ENCODE results near the gene N4BP3. TPM values are rescaled to one million over a fixed set of nuclear protein-coding genes. Genes with fewer than 3 reads are reported as not detected.

The N4BP3 gene
- total RNA-seq, 6 donors from 2014 or later: 3.2 to 12.6 (median 5.8) TPM

DNA sequence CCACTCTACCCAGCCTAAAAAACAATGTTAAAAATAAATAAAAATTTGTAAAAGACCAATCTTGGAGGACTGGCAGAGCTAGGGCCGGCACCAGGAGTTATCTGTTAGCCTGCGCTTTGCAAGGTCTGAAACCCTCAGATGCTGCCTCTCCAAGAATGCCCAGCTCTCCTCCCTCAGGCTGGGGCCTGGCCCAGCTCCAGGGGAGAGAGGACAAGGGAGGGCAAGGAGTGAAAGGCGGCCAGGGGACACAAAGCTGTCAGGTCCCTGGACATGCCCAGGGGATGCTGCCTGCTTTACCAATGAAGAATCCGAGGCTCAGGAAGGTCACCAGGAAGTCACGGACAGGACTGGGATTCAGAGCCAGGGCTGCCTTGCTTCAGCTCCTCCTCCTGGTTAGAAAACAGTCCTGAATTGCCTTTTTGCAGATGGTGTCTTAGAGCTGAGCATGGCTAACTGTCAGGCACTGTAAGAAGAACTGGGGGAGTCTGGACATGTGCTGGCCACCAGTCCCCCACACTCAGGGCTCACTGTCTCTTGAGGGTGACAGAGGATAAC, 5.5 kb upstream of the N4BP3 start:
- no peak for TF ChIP-seq EP300 (IDR thresholded peaks at IDR 0.05)
- no peak for TF ChIP-seq POLR2A (IDR thresholded peaks at IDR 0.05)
- no peak for TF ChIP-seq POLR2AphosphoS5 (IDR thresholded peaks at IDR 0.05)
- TF ChIP-seq, protein P1, sequence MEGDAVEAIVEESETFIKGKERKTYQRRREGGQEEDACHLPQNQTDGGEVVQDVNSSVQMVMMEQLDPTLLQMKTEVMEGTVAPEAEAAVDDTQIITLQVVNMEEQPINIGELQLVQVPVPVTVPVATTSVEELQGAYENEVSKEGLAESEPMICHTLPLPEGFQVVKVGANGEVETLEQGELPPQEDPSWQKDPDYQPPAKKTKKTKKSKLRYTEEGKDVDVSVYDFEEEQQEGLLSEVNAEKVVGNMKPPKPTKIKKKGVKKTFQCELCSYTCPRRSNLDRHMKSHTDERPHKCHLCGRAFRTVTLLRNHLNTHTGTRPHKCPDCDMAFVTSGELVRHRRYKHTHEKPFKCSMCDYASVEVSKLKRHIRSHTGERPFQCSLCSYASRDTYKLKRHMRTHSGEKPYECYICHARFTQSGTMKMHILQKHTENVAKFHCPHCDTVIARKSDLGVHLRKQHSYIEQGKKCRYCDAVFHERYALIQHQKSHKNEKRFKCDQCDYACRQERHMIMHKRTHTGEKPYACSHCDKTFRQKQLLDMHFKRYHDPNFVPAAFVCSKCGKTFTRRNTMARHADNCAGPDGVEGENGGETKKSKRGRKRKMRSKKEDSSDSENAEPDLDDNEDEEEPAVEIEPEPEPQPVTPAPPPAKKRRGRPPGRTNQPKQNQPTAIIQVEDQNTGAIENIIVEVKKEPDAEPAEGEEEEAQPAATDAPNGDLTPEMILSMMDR (IDR thresholded peaks at IDR 0.05): no peak
- no peak overlapping the region for H3K27ac ChIP-seq
- no peaks in the 10 kb centered on the region for H3K9me3 ChIP-seq
- 68 to 69% methylated on average over 5 of the region's 5 CpGs for WGBS, 2 donors
- H3K4me3 ChIP-seq: no peak overlapping the region
- H3K36me3 ChIP-seq: no peaks in the 10 kb centered on the region
- H3K27me3 ChIP-seq: no peaks in the 10 kb centered on the region
- ATAC-seq (ENCODE audit: low FRiP score in 2 of 2): no peak
- H3K4me1 ChIP-seq: peaks cover 7 to 28% (median 13%) of the 10 kb centered on the region in 4 donors
- no peak for DNase-seq

DNA sequence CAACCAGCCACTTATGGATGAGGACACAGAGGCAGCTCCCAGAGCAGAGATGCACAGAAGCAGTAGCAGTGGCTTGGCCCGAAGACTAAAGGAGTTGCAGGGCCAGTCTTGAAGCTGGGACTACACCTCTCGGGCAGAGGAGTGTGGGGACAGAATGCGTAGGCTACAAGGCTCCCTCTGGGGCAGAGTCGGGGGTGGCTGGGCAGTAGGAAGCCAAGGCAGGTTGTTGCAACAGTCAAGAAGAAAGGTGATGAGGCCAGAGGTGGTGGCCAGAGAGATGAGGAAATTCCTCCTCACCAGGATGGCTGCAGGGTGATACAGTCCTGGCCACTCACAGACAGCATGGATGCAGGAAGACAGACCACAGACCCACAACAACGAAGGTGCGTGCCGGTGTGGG, 4.9 kb upstream of the N4BP3 start:
- TF ChIP-seq, protein P1 (IDR thresholded peaks at IDR 0.05): no peak
- TF ChIP-seq POLR2A (IDR thresholded peaks at IDR 0.05): no peak
- no peak for TF ChIP-seq EP300 (IDR thresholded peaks at IDR 0.05)
- no peak for TF ChIP-seq POLR2AphosphoS5 (IDR thresholded peaks at IDR 0.05)
- ATAC-seq (ENCODE audit: low FRiP score in 2 of 2): no peak
- Histone ChIP-seq H3K9me3 (no peaks in the 10 kb centered on the region), H3K27me3 (peaks cover 0 to 5% (median 3%) of the 10 kb centered on the region in 4 donors), H3K27ac (no peak overlapping the region), H3K36me3 (no peaks in the 10 kb centered on the region), H3K4me3 (no peak overlapping the region), H3K4me1 (peaks cover 8 to 35% (median 17%) of the 10 kb centered on the region in 4 donors)
- DNase-seq: no peak
- WGBS, 2 donors: 65 to 80% methylated on average over 7 of the region's 7 CpGs

DNA sequence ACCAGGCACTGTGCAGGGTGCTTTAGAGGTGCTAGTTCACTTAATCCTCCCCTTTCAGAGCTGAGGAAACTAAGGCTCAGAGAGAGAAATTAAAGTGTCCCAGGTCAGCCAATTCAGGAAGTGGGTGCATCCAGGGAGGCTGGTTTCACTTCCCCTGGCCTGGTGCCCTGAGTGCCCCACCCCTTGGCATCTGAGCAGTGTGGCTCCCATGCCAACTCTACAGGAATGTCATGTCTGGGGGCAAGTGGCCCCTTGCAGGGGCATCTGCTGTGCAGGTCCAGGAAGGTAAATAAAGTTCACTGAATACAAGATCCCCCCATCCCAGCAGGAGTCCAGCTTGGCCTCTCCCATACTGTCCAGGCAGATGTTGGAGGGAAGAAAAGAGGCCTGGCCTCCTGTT, 4.4 kb upstream of the N4BP3 start:
- ATAC-seq (ENCODE audit: low FRiP score in 2 of 2) (peak in 1 of 2 donors; percentile 60), DNase-seq (peak in 1 of 2 donors; percentile 36)

DNA sequence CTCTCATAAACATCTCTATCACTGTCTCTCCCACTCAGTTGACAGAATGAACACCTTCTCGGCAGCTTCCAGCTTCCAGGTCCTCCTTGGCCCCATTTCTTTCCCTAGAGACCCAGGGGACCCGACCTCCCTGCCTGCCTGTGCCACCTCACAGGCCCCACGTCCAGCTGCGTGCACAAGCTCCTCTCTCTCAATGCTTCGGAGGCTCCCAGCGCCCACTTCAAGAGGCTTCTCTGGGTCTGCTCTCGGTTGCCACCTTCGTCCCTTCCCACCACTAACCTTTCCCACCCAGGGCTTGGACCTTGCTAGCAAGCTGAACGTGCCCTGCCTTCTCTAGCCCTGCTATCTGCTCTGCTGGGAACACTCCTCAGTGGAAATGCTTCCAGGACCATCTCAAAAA, 2.8 kb upstream of the N4BP3 start:
- 90 to 94% methylated on average over 8 to 9 of the region's 9 CpGs for WGBS, 2 donors
- TF ChIP-seq POLR2AphosphoS5 (IDR thresholded peaks at IDR 0.05) (no peak), POLR2A (IDR thresholded peaks at IDR 0.05) (no peak), EP300 (IDR thresholded peaks at IDR 0.05) (no peak)
- TF ChIP-seq, protein P1 (IDR thresholded peaks at IDR 0.05): no peak
- peaks cover 0 to 24% (median 17%) of the 10 kb centered on the region in 4 donors for H3K27me3 ChIP-seq

More for the DNA sequence above, 4.4 kb upstream of the N4BP3 start:
- Histone ChIP-seq H3K36me3 (no peaks in the 10 kb centered on the region), H3K27ac (no peak overlapping the region), H3K9me3 (no peaks in the 10 kb centered on the region), H3K27me3 (peaks cover 0 to 10% (median 8%) of the 10 kb centered on the region in 4 donors), H3K4me1 (peaks cover 13 to 40% (median 22%) of the 10 kb centered on the region in 4 donors), H3K4me3 (no peak overlapping the region)
- TF ChIP-seq POLR2AphosphoS5 (IDR thresholded peaks at IDR 0.05): no peak
- TF ChIP-seq EP300 (IDR thresholded peaks at IDR 0.05): no peak
- TF ChIP-seq, protein P1 (IDR thresholded peaks at IDR 0.05): no peak
- TF ChIP-seq POLR2A (IDR thresholded peaks at IDR 0.05): no peak

DNA sequence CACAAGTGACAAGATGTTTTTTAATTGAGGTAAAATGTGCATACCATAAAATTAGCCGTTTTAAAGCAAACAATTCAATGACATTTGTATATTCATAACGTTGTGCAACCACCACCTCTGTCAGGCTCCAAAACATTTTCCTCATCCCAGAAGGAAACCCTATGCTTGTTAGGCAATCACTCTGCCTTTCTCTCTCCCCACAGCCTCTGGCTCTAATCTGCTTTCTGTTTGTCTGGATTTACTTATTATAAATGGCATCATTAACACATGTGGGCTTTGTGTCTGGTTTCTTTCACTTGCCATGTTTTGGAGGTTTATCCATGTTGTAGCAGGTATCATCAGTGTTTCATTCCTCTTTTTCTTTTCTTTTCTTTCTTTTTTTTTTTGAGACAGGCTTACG, 1.4 kb upstream of the N4BP3 start:
- no peak for ATAC-seq (ENCODE audit: low FRiP score in 2 of 2)
- DNase-seq: no peak
- Histone ChIP-seq H3K36me3 (no peaks in the 10 kb centered on the region), H3K27ac (no peak overlapping the region), H3K27me3 (peaks cover 0 to 30% (median 17%) of the 10 kb centered on the region in 4 donors), H3K4me1 (peaks cover 26 to 59% (median 42%) of the 10 kb centered on the region in 4 donors), H3K9me3 (no peaks in the 10 kb centered on the region), H3K4me3 (no peak overlapping the region)
- 46 to 48% methylated on average over 3 of the region's 3 CpGs for WGBS, 2 donors
- no peak for TF ChIP-seq EP300 (IDR thresholded peaks at IDR 0.05)
- TF ChIP-seq, protein P1 (IDR thresholded peaks at IDR 0.05): no peak
- TF ChIP-seq POLR2AphosphoS5 (IDR thresholded peaks at IDR 0.05): no peak
- no peak for TF ChIP-seq POLR2A (IDR thresholded peaks at IDR 0.05)

More for the DNA sequence above, 2.8 kb upstream of the N4BP3 start:
- Histone ChIP-seq H3K4me3 (no peak overlapping the region), H3K4me1 (peaks cover 22 to 46% (median 30%) of the 10 kb centered on the region in 4 donors), H3K36me3 (no peaks in the 10 kb centered on the region), H3K27ac (no peak overlapping the region), H3K9me3 (no peaks in the 10 kb centered on the region)
- ATAC-seq (ENCODE audit: low FRiP score in 2 of 2) (no peak), DNase-seq (no peak)

Measured in upper lobe of left lung (tissue), 6 donors.